Stimulated activated effector memory CD8-positive, alpha-beta T cell treated with anti-CD3 and anti-CD28 coated beads, Interleukin-12 subunit alpha, Interleukin-12 subunit beta, amount 100 ng/mL, for 72 hours (primary cell): ENCODE results near the gene CPZ.
A peak's percentile ranks its signal among the peaks of the same experiment; 100 is the strongest.

Experiments used
- ATAC-seq: fragments of 150-1000 bp; cut with Tn5 transposase; 2 replicates; pipeline ENCODE4 v1.10.0; 2021
- DNase-seq, 2 donors: peaks; one replicate each; pipeline ENCODE4 v3.0.0; 2021 to 2022; ENCODE audit warnings: low spot score in 2 of 2
- H3K27ac Mint-ChIP-seq: one replicate; pipeline ENCODE4 v1.8.0; 2022; ENCODE audit warnings: mild to moderate bottlenecking, mixed read lengths
- H3K36me3 Mint-ChIP-seq: one replicate; pipeline ENCODE4 v1.8.0; 2022; ENCODE audit warnings: mild to moderate bottlenecking, mixed read lengths
- H3K4me1 Mint-ChIP-seq: one replicate; pipeline ENCODE4 v1.8.0; 2022; ENCODE audit warnings: mixed read lengths
- H3K4me3 Mint-ChIP-seq: one replicate; pipeline ENCODE4 v1.8.0; 2022; ENCODE audit warnings: mild to moderate bottlenecking, mixed read lengths
- H3K9me3 Mint-ChIP-seq: one replicate; pipeline ENCODE4 v1.8.0; 2022; ENCODE audit warnings: mixed read lengths

Gene CPZ

GRCh38 chr4:8552581-8553205 lies 39.9 kb upstream of the CPZ start:
- Mint-ChIP-seq H3K4me1 (no peaks in the 10 kb centered on the region), H3K27ac (no peak overlapping the region), H3K36me3 (no peaks in the 10 kb centered on the region), H3K9me3 (no peaks in the 10 kb centered on the region), H3K4me3 (no peak overlapping the region)
- no peak for ATAC-seq
- DNase-seq = no peak

GRCh38 chr4:8553216-8553615 lies 39.3 kb upstream of the CPZ start:
- H3K9me3 Mint-ChIP-seq = no peaks in the 10 kb centered on the region
- no peak overlapping the region for H3K27ac Mint-ChIP-seq
- H3K4me3 Mint-ChIP-seq = no peak overlapping the region
- no peak for DNase-seq
- H3K36me3 Mint-ChIP-seq = no peaks in the 10 kb centered on the region
- no peak for ATAC-seq
- no peaks in the 10 kb centered on the region for H3K4me1 Mint-ChIP-seq

GRCh38 chr4:8553991-8554405 lies 38.6 kb upstream of the CPZ start:
- Mint-ChIP-seq H3K4me3 (no peak overlapping the region), H3K4me1 (no peaks in the 10 kb centered on the region), H3K27ac (no peak overlapping the region), H3K9me3 (no peaks in the 10 kb centered on the region), H3K36me3 (no peaks in the 10 kb centered on the region)
- DNase-seq = no peak
- no peak for ATAC-seq

GRCh38 chr4:8554555-8555100 lies 37.9 kb upstream of the CPZ start:
- H3K4me1 Mint-ChIP-seq = no peaks in the 10 kb centered on the region
- ATAC-seq (no peak), DNase-seq (no peak)
- H3K4me3 Mint-ChIP-seq = no peak overlapping the region
- H3K36me3 Mint-ChIP-seq = no peaks in the 10 kb centered on the region
- H3K9me3 Mint-ChIP-seq = no peaks in the 10 kb centered on the region
- H3K27ac Mint-ChIP-seq = no peak overlapping the region

- Mint-ChIP-seq H3K36me3 (no peaks in the 10 kb centered on the region), H3K4me1 (no peaks in the 10 kb centered on the region), H3K27ac (no peak overlapping the region), H3K9me3 (no peaks in the 10 kb centered on the region), H3K4me3 (no peak overlapping the region)
- DNase-seq (no peak), ATAC-seq (no peak)
Observed at GRCh38 chr4:8555716-8556115, 36.8 kb upstream of the CPZ start.

GRCh38 chr4:8556341-8557150 lies 36.0 kb upstream of the CPZ start:
- Mint-ChIP-seq H3K36me3 (no peaks in the 10 kb centered on the region), H3K4me1 (no peaks in the 10 kb centered on the region), H3K9me3 (no peaks in the 10 kb centered on the region), H3K4me3 (no peak overlapping the region), H3K27ac (no peak overlapping the region)
- DNase-seq (no peak), ATAC-seq (no peak)

GRCh38 chr4:8557151-8558076 lies 35.2 kb upstream of the CPZ start:
- DNase-seq (no peak), ATAC-seq (no peak)
- Mint-ChIP-seq H3K27ac (no peak overlapping the region), H3K4me3 (no peak overlapping the region), H3K9me3 (no peaks in the 10 kb centered on the region), H3K4me1 (no peaks in the 10 kb centered on the region), H3K36me3 (no peaks in the 10 kb centered on the region)

- no peaks in the 10 kb centered on the region for H3K4me1 Mint-ChIP-seq
- DNase-seq (no peak), ATAC-seq (no peak)
- no peak overlapping the region for H3K4me3 Mint-ChIP-seq
- no peak overlapping the region for H3K27ac Mint-ChIP-seq
- H3K36me3 Mint-ChIP-seq = no peaks in the 10 kb centered on the region
- H3K9me3 Mint-ChIP-seq = no peaks in the 10 kb centered on the region
Observed at GRCh38 chr4:8558080-8558960, 34.2 kb upstream of the CPZ start.

- DNase-seq = no peak
- no peaks in the 10 kb centered on the region for H3K4me1 Mint-ChIP-seq
- H3K4me3 Mint-ChIP-seq = no peak overlapping the region
- ATAC-seq = no peak
- H3K27ac Mint-ChIP-seq = no peak overlapping the region
- H3K9me3 Mint-ChIP-seq = no peaks in the 10 kb centered on the region
- no peaks in the 10 kb centered on the region for H3K36me3 Mint-ChIP-seq
Observed at GRCh38 chr4:8559011-8559410, 33.6 kb upstream of the CPZ start.

GRCh38 chr4:8559524-8560264 lies 32.9 kb upstream of the CPZ start:
- Mint-ChIP-seq H3K4me3 (no peak overlapping the region), H3K27ac (no peak overlapping the region), H3K4me1 (no peaks in the 10 kb centered on the region), H3K9me3 (no peaks in the 10 kb centered on the region), H3K36me3 (no peaks in the 10 kb centered on the region)
- DNase-seq (no peak), ATAC-seq (peak; percentile 6)

GRCh38 chr4:8560265-8561047 lies 32.1 kb upstream of the CPZ start:
- ATAC-seq (peak; percentile 33), DNase-seq (no peak)
- no peak overlapping the region for H3K4me3 Mint-ChIP-seq
- H3K9me3 Mint-ChIP-seq = no peaks in the 10 kb centered on the region
- H3K27ac Mint-ChIP-seq = no peak overlapping the region
- no peaks in the 10 kb centered on the region for H3K36me3 Mint-ChIP-seq
- no peaks in the 10 kb centered on the region for H3K4me1 Mint-ChIP-seq

- DNase-seq (no peak), ATAC-seq (no peak)
- Mint-ChIP-seq H3K4me1 (no peaks in the 10 kb centered on the region), H3K27ac (no peak overlapping the region), H3K4me3 (no peak overlapping the region), H3K36me3 (no peaks in the 10 kb centered on the region), H3K9me3 (no peaks in the 10 kb centered on the region)
Observed at GRCh38 chr4:8564595-8564994, 28.0 kb upstream of the CPZ start.

GRCh38 chr4:8568068-8568668 lies 24.4 kb upstream of the CPZ start:
- DNase-seq = no peak
- no peak for ATAC-seq
- Mint-ChIP-seq H3K27ac (no peak overlapping the region), H3K4me1 (no peaks in the 10 kb centered on the region), H3K36me3 (no peaks in the 10 kb centered on the region), H3K9me3 (no peaks in the 10 kb centered on the region), H3K4me3 (no peak overlapping the region)
